GM21786 (cell line): ENCODE data around the gene TMOD4.

Experiments used
- ATAC-seq: cut with Tn5 transposase; IDR thresholded peaks from one replicate; pipeline ENCODE4 v1.9.1; 2021; ENCODE audit not compliant: unreplicated experiment

TMOD4 gene

GRCh38 chr1:151143986-151144385, 31.8 kb downstream of the TMOD4 start:
- ATAC-seq: no peak

- ATAC-seq: no peak
These were observed 32.7 kb downstream of the TMOD4 start for GRCh38 chr1:151143057-151143435.

- no peak for ATAC-seq
These were observed 33.2 kb downstream of the TMOD4 start for GRCh38 chr1:151142411-151143056.

GRCh38 chr1:151137789-151138188, 38.0 kb downstream of the TMOD4 start:
- ATAC-seq: no peak

GRCh38 chr1:151135433-151136385, 40.1 kb downstream of the TMOD4 start:
- ATAC-seq: no peak

GRCh38 chr1:151134991-151135390, 40.8 kb downstream of the TMOD4 start:
- no peak for ATAC-seq

- ATAC-seq: no peak
These were observed 41.4 kb downstream of the TMOD4 start for GRCh38 chr1:151134396-151134795.

- ATAC-seq: no peak
These were observed 42.6 kb downstream of the TMOD4 start for GRCh38 chr1:151133018-151133806.

GRCh38 chr1:151132335-151133017, 43.3 kb downstream of the TMOD4 start:
- no peak for ATAC-seq

- ATAC-seq: no peak
These were observed 44.0 kb downstream of the TMOD4 start for GRCh38 chr1:151131701-151132334.

GRCh38 chr1:151130987-151131586, 44.7 kb downstream of the TMOD4 start:
- ATAC-seq: no peak

GRCh38 chr1:151128800-151129199, 47.0 kb downstream of the TMOD4 start:
- no peak for ATAC-seq

- no peak for ATAC-seq
These were observed 50.9 kb downstream of the TMOD4 start for GRCh38 chr1:151124763-151125403.
